IPS-11a (cell line): ENCODE measurements around the gene CTBP1.

Experiments used
- H3K4me3 ChIP-seq: one replicate; pipeline ENCODE4 v1.5.1; 2013; ENCODE audit warnings: low read depth, low read length, control low read depth

Gene CTBP1

GRCh38 chr4:1225272-1226143 lies 23.4 kb downstream of the CTBP1 start:
- H3K4me3 ChIP-seq, result no peak overlapping the region

- no peak overlapping the region for H3K4me3 ChIP-seq
Observed at GRCh38 chr4:1223841-1224809, 24.8 kb downstream of the CTBP1 start.

GRCh38 chr4:1222938-1223690 lies 25.8 kb downstream of the CTBP1 start:
- no peak overlapping the region for H3K4me3 ChIP-seq

- H3K4me3 ChIP-seq, result no peak overlapping the region
Observed at GRCh38 chr4:1222036-1222789, 26.7 kb downstream of the CTBP1 start.

- no peak overlapping the region for H3K4me3 ChIP-seq
Observed at GRCh38 chr4:1221155-1221870, 27.6 kb downstream of the CTBP1 start.

- no peak overlapping the region for H3K4me3 ChIP-seq
Observed at GRCh38 chr4:1220566-1220965, 28.4 kb downstream of the CTBP1 start.

- no peak overlapping the region for H3K4me3 ChIP-seq
Observed at GRCh38 chr4:1219566-1219950, 29.4 kb downstream of the CTBP1 start.

- no peak overlapping the region for H3K4me3 ChIP-seq
Observed at GRCh38 chr4:1218634-1219565, 30.0 kb downstream of the CTBP1 start.

GRCh38 chr4:1217366-1217765 lies 31.6 kb downstream of the CTBP1 start:
- H3K4me3 ChIP-seq, result no peak overlapping the region

- no peak overlapping the region for H3K4me3 ChIP-seq
Observed at GRCh38 chr4:1216869-1217294, 32.0 kb downstream of the CTBP1 start.

GRCh38 chr4:1216076-1216614 lies 32.8 kb downstream of the CTBP1 start:
- no peak overlapping the region for H3K4me3 ChIP-seq

- H3K4me3 ChIP-seq, result no peak overlapping the region
Observed at GRCh38 chr4:1215141-1216075, 33.5 kb downstream of the CTBP1 start.

- H3K4me3 ChIP-seq, result no peak overlapping the region
Observed at GRCh38 chr4:1214101-1215095, 34.5 kb downstream of the CTBP1 start.

- no peak overlapping the region for H3K4me3 ChIP-seq
Observed at GRCh38 chr4:1213336-1213995, 35.5 kb downstream of the CTBP1 start.

- no peak overlapping the region for H3K4me3 ChIP-seq
Observed at GRCh38 chr4:1212546-1213335, 36.2 kb downstream of the CTBP1 start.
